ES-I3 (cell line): ENCODE results near the gene ACE.

Experiments
- H3K36me3 ChIP-seq: 2 replicates; pipeline ENCODE4 v1.6.1; 2013; ENCODE audit warnings: mild to moderate bottlenecking, low read length, control low read depth, moderate library complexity; ENCODE audit not compliant: insufficient read depth
- H3K4me1 ChIP-seq: 2 replicates; pipeline ENCODE4 v1.6.1; 2013; ENCODE audit warnings: mild to moderate bottlenecking, control low read depth, low read length; ENCODE audit not compliant: insufficient read depth
- H3K9ac ChIP-seq: 2 replicates; pipeline ENCODE4 v1.6.1; 2013; ENCODE audit warnings: low read depth, mild to moderate bottlenecking, low read length, moderate library complexity
- H3K9me3 ChIP-seq: 2 replicates; pipeline ENCODE4 v1.6.1; 2013; ENCODE audit warnings: mild to moderate bottlenecking, low read length, moderate library complexity; ENCODE audit not compliant: control insufficient read depth, insufficient read depth

ACE gene

GRCh38 chr17:63475491-63476412 lies 1.1 kb upstream of the ACE start:
- Histone ChIP-seq H3K9me3 (no peaks in the 10 kb centered on the region), H3K9ac (peak overlapping the region; percentile 70), H3K36me3 (no peaks in the 10 kb centered on the region), H3K4me1 (peaks cover 20% of the 10 kb centered on the region)

GRCh38 chr17:63476459-63476853 lies 405 bp upstream of the ACE start:
- no peaks in the 10 kb centered on the region for H3K9me3 ChIP-seq
- H3K9ac ChIP-seq, result peak overlapping the region; percentile 70; the same call in 1 of the 2 replicates
- H3K36me3 ChIP-seq, result no peaks in the 10 kb centered on the region
- H3K4me1 ChIP-seq, result peaks cover 20% of the 10 kb centered on the region

- Histone ChIP-seq H3K36me3 (no peaks in the 10 kb centered on the region), H3K9ac (peak overlapping the region; percentile 40), H3K9me3 (no peaks in the 10 kb centered on the region), H3K4me1 (peaks cover 20% of the 10 kb centered on the region)
Measured at GRCh38 chr17:63477480-63478440, 899 bp downstream of the ACE start.

- H3K9me3 ChIP-seq, result no peaks in the 10 kb centered on the region
- H3K4me1 ChIP-seq, result peaks cover 20% of the 10 kb centered on the region
- no peak overlapping the region for H3K9ac ChIP-seq
- no peaks in the 10 kb centered on the region for H3K36me3 ChIP-seq
Measured at GRCh38 chr17:63478814-63479494, 2.1 kb downstream of the ACE start.

GRCh38 chr17:63479495-63480184 lies 2.8 kb downstream of the ACE start:
- H3K9me3 ChIP-seq, result no peaks in the 10 kb centered on the region
- H3K9ac ChIP-seq, result no peak overlapping the region
- H3K36me3 ChIP-seq, result no peaks in the 10 kb centered on the region
- H3K4me1 ChIP-seq, result peaks cover 19% of the 10 kb centered on the region

GRCh38 chr17:63480192-63480784 lies 3.4 kb downstream of the ACE start:
- peaks cover 12% of the 10 kb centered on the region for H3K4me1 ChIP-seq
- no peaks in the 10 kb centered on the region for H3K9me3 ChIP-seq
- H3K36me3 ChIP-seq, result no peaks in the 10 kb centered on the region
- no peak overlapping the region for H3K9ac ChIP-seq

- Histone ChIP-seq H3K9ac (no peak overlapping the region), H3K4me1 (peaks cover 6% of the 10 kb centered on the region), H3K36me3 (no peaks in the 10 kb centered on the region), H3K9me3 (no peaks in the 10 kb centered on the region)
Measured at GRCh38 chr17:63480826-63481487, 4.1 kb downstream of the ACE start.

- Histone ChIP-seq H3K36me3 (no peaks in the 10 kb centered on the region), H3K4me1 (peaks cover 4% of the 10 kb centered on the region), H3K9ac (no peak overlapping the region), H3K9me3 (no peaks in the 10 kb centered on the region)
Measured at GRCh38 chr17:63481488-63481870, 4.6 kb downstream of the ACE start.

GRCh38 chr17:63482509-63482908 lies 5.6 kb downstream of the ACE start:
- H3K36me3 ChIP-seq, result no peaks in the 10 kb centered on the region

GRCh38 chr17:63483038-63483437 lies 6.2 kb downstream of the ACE start:
- Histone ChIP-seq H3K9me3 (no peaks in the 10 kb centered on the region), H3K4me1 (peaks cover 4% of the 10 kb centered on the region), H3K9ac (no peak overlapping the region), H3K36me3 (no peaks in the 10 kb centered on the region)

More at GRCh38 chr17:63482509-63482908, 5.6 kb downstream of the ACE start:
- H3K9ac ChIP-seq, result no peak overlapping the region
- peaks cover 4% of the 10 kb centered on the region for H3K4me1 ChIP-seq
- no peaks in the 10 kb centered on the region for H3K9me3 ChIP-seq

GRCh38 chr17:63483655-63484575 lies 7.1 kb downstream of the ACE start:
- Histone ChIP-seq H3K4me1 (no peaks in the 10 kb centered on the region; the same call in 1 of the 2 replicates), H3K9me3 (no peaks in the 10 kb centered on the region), H3K9ac (no peak overlapping the region), H3K36me3 (no peaks in the 10 kb centered on the region)

GRCh38 chr17:63486317-63487013 lies 9.6 kb downstream of the ACE start:
- Histone ChIP-seq H3K9ac (no peak overlapping the region), H3K4me1 (peaks cover 3% of the 10 kb centered on the region; the same call in 1 of the 2 replicates), H3K9me3 (no peaks in the 10 kb centered on the region), H3K36me3 (no peaks in the 10 kb centered on the region)
